Measurements from ENCODE around the gene RALGPS1.

RALGPS1 gene

DNA sequence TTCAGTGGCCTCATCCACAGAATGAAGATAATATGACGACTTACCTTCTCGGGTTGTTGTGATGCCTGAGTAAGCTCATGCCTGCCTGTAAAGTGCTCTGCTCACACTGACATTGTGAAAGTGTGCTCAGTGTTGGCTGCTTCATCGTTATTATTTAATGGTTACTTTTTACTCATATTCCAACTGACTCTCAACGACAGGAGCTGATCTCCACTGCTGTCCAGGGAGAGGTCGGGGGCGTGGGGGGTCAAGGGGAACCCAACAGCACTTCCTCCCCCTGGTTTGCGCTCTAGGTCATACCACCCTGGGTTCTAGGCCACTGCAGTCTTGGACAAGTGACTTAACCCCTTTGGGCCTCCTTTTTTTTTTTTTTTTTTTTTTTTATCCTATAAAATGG lies 260.7 kb downstream of the RALGPS1 start:
- Mint-ChIP-seq H3K4me3 (no peak overlapping the region), H3K9me3 (no peaks in the 10 kb centered on the region), H3K27ac (no peak overlapping the region), H3K4me1 (peaks cover 19% of the 10 kb centered on the region), H3K36me3 (ENCODE audit: low read depth) (no peaks in the 10 kb centered on the region), H3K27me3 (ENCODE audit: low read depth, poor library complexity) (peaks cover 4% of the 10 kb centered on the region)
- DNase-seq: no peak
- TF ChIP-seq, protein P1, sequence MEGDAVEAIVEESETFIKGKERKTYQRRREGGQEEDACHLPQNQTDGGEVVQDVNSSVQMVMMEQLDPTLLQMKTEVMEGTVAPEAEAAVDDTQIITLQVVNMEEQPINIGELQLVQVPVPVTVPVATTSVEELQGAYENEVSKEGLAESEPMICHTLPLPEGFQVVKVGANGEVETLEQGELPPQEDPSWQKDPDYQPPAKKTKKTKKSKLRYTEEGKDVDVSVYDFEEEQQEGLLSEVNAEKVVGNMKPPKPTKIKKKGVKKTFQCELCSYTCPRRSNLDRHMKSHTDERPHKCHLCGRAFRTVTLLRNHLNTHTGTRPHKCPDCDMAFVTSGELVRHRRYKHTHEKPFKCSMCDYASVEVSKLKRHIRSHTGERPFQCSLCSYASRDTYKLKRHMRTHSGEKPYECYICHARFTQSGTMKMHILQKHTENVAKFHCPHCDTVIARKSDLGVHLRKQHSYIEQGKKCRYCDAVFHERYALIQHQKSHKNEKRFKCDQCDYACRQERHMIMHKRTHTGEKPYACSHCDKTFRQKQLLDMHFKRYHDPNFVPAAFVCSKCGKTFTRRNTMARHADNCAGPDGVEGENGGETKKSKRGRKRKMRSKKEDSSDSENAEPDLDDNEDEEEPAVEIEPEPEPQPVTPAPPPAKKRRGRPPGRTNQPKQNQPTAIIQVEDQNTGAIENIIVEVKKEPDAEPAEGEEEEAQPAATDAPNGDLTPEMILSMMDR (IDR thresholded peaks at IDR 0.05): no peak

DNA sequence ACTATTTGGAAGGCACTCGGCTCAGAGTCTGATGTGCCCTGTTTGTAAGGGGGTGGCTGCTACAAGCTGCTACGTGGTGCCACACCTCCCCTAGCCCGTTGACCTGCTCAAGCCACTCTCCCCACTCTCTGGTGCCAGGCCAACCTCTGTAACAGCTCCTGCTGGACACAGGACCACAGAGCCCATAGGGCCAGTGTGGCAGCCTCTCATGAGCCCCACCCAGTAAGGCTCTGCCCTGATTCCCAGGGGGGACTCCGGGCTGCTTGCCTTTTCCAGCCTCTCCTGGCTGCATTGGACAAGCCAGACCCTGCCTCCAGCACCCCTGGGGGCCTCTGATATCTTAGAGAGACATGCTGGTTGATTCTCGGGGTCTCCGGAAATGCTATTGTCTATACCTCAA lies 261.2 kb downstream of the RALGPS1 start:
- Mint-ChIP-seq H3K27ac (no peak overlapping the region), H3K36me3 (ENCODE audit: low read depth) (no peaks in the 10 kb centered on the region)

DNA sequence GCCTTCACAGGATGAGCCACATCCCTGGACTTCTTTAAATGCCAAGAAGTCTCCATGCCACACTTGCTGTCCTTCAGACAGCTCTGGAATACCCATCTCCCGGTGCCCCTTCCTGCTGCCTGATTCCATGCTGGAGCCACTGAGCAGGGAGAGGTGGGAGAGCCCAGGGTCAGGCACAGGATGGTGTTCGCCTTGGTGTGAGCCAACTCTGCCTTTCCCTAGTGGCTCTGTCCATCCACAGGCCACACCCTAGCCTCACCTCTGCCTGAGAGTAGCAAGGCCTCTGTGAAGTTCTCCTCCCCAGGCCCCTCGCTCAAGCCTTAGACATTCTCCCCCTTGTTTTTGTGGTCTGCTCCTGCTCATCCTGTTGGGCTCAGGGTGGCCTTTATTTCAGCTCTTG lies 262.0 kb downstream of the RALGPS1 start:
- no peaks in the 10 kb centered on the region for H3K36me3 Mint-ChIP-seq (ENCODE audit: low read depth)
- H3K4me3 Mint-ChIP-seq: no peak overlapping the region
- TF ChIP-seq, protein P1 (IDR thresholded peaks at IDR 0.05): no peak
- H3K27me3 Mint-ChIP-seq (ENCODE audit: low read depth, poor library complexity): peaks cover 4% of the 10 kb centered on the region
- no peaks in the 10 kb centered on the region for H3K9me3 Mint-ChIP-seq
- no peak overlapping the region for H3K27ac Mint-ChIP-seq
- DNase-seq: no peak
- H3K4me1 Mint-ChIP-seq: peaks cover 24% of the 10 kb centered on the region

More for the DNA sequence above, 261.2 kb downstream of the RALGPS1 start:
- DNase-seq: no peak
- Mint-ChIP-seq H3K9me3 (no peaks in the 10 kb centered on the region), H3K4me1 (peaks cover 21% of the 10 kb centered on the region), H3K27me3 (ENCODE audit: low read depth, poor library complexity) (peaks cover 4% of the 10 kb centered on the region), H3K4me3 (no peak overlapping the region)
- TF ChIP-seq, protein P1 (IDR thresholded peaks at IDR 0.05): no peak

- Mint-ChIP-seq H3K4me3 (no peak overlapping the region), H3K4me1 (peaks cover 27% of the 10 kb centered on the region), H3K27me3 (ENCODE audit: low read depth, poor library complexity) (peaks cover 4% of the 10 kb centered on the region), H3K36me3 (ENCODE audit: low read depth) (no peaks in the 10 kb centered on the region), H3K9me3 (no peaks in the 10 kb centered on the region), H3K27ac (peak overlapping the region; percentile 71)
- TF ChIP-seq, protein P1 (IDR thresholded peaks at IDR 0.05): no peak
- DNase-seq: no peak
These were observed 262.6 kb downstream of the RALGPS1 start for GRCh38 chr9:127177231-127177630.

- Mint-ChIP-seq H3K9me3 (no peaks in the 10 kb centered on the region), H3K4me1 (peaks cover 31% of the 10 kb centered on the region), H3K27ac (no peak overlapping the region), H3K27me3 (ENCODE audit: low read depth, poor library complexity) (peaks cover 4% of the 10 kb centered on the region), H3K36me3 (ENCODE audit: low read depth) (no peaks in the 10 kb centered on the region), H3K4me3 (no peak overlapping the region)
- no peak for DNase-seq
- TF ChIP-seq, protein P1 (IDR thresholded peaks at IDR 0.05): no peak
These were observed 263.2 kb downstream of the RALGPS1 start for GRCh38 chr9:127177665-127178265.

All from nephron progenitor cell (in vitro differentiated cells).